ENCODE results near the gene TMCO2. TPM values are rescaled to one million over a fixed set of nuclear protein-coding genes. Genes with fewer than 3 reads are reported as not detected.

TMCO2 gene
- total and polyA plus RNA-seq, 2 experiments from 2014 or later = not detected

DNA sequence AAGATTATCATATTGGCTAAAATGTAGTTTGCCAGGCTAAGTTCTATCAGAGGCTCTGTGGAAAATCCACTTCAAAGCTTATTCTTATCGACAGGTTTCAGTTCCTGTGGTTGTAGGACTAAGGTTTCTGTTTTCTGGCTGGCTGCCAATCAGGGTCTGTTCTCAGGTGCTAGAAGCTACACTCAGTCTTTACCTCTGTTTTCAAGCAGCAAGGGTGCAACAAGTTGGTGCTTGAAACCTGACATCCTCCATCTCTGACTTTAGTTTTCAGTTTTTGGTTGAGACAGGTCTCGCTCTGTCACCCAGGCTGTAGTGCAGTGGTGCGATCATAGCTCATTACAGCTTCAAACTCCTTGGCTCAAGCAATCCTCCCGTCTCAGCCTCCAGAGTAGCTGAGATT lies 15.3 kb upstream of the TMCO2 start (continued):
- TF ChIP-seq, protein P1, sequence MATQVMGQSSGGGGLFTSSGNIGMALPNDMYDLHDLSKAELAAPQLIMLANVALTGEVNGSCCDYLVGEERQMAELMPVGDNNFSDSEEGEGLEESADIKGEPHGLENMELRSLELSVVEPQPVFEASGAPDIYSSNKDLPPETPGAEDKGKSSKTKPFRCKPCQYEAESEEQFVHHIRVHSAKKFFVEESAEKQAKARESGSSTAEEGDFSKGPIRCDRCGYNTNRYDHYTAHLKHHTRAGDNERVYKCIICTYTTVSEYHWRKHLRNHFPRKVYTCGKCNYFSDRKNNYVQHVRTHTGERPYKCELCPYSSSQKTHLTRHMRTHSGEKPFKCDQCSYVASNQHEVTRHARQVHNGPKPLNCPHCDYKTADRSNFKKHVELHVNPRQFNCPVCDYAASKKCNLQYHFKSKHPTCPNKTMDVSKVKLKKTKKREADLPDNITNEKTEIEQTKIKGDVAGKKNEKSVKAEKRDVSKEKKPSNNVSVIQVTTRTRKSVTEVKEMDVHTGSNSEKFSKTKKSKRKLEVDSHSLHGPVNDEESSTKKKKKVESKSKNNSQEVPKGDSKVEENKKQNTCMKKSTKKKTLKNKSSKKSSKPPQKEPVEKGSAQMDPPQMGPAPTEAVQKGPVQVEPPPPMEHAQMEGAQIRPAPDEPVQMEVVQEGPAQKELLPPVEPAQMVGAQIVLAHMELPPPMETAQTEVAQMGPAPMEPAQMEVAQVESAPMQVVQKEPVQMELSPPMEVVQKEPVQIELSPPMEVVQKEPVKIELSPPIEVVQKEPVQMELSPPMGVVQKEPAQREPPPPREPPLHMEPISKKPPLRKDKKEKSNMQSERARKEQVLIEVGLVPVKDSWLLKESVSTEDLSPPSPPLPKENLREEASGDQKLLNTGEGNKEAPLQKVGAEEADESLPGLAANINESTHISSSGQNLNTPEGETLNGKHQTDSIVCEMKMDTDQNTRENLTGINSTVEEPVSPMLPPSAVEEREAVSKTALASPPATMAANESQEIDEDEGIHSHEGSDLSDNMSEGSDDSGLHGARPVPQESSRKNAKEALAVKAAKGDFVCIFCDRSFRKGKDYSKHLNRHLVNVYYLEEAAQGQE (IDR thresholded peaks at IDR 0.05; ENCODE audit: unreplicated experiment) = no peak
- TF ChIP-seq JUNB (IDR thresholded peaks at IDR 0.05; ENCODE audit: unreplicated experiment) (no peak), NANOG (IDR thresholded peaks at IDR 0.05; ENCODE audit: borderline replicate concordance) (no peak), CREB1 (CRISPR knock-in tag; IDR thresholded peaks at IDR 0.05; ENCODE audit: low read depth) (no peak), STAT1 (IDR thresholded peaks at IDR 0.05; ENCODE audit: unreplicated experiment) (no peak), ZNF114 (CRISPR knock-in tag; IDR thresholded peaks at IDR 0.05) (no peak), EZH2 (IDR thresholded peaks at IDR 0.05; ENCODE audit: low read depth, unreplicated experiment) (no peak), EZH2phosphoT487 (IDR thresholded peaks at IDR 0.05; ENCODE audit: unreplicated experiment) (no peak)
- TF ChIP-seq, protein P2, sequence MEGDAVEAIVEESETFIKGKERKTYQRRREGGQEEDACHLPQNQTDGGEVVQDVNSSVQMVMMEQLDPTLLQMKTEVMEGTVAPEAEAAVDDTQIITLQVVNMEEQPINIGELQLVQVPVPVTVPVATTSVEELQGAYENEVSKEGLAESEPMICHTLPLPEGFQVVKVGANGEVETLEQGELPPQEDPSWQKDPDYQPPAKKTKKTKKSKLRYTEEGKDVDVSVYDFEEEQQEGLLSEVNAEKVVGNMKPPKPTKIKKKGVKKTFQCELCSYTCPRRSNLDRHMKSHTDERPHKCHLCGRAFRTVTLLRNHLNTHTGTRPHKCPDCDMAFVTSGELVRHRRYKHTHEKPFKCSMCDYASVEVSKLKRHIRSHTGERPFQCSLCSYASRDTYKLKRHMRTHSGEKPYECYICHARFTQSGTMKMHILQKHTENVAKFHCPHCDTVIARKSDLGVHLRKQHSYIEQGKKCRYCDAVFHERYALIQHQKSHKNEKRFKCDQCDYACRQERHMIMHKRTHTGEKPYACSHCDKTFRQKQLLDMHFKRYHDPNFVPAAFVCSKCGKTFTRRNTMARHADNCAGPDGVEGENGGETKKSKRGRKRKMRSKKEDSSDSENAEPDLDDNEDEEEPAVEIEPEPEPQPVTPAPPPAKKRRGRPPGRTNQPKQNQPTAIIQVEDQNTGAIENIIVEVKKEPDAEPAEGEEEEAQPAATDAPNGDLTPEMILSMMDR (conservative IDR thresholded peaks at IDR 0.05; ENCODE audit: low read depth in 2 of 2) = no peak
- TF ChIP-seq, protein P3, sequence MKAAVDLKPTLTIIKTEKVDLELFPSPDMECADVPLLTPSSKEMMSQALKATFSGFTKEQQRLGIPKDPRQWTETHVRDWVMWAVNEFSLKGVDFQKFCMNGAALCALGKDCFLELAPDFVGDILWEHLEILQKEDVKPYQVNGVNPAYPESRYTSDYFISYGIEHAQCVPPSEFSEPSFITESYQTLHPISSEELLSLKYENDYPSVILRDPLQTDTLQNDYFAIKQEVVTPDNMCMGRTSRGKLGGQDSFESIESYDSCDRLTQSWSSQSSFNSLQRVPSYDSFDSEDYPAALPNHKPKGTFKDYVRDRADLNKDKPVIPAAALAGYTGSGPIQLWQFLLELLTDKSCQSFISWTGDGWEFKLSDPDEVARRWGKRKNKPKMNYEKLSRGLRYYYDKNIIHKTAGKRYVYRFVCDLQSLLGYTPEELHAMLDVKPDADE (IDR thresholded peaks at IDR 0.05) = no peak

DNA sequence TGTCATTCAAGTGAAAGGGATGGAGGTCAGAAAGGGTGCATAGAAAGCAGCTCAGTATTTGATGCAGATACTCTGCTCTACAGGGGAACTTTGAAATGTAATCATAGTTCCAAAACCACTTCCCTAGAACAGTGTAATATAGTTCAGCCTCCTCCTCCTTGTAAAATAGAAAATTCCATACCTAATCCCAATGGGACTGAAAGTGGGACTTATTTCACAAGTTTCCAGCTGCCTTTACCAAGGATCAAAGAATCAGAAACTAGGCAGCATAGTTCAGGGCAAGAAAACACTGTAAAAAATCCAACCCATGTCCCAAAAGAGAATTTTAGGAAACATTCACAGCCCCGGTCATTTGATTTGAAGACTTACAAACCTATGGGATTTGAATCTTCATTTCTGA lies 8.1 kb upstream of the TMCO2 start:
- ATAC-seq = no peak
- TF ChIP-seq ZNF331 (CRISPR knock-in tag; IDR thresholded peaks at IDR 0.05; ENCODE audit: low read depth) (no peak), ZNF114 (CRISPR knock-in tag; IDR thresholded peaks at IDR 0.05) (no peak)
- TF ChIP-seq, protein P4, sequence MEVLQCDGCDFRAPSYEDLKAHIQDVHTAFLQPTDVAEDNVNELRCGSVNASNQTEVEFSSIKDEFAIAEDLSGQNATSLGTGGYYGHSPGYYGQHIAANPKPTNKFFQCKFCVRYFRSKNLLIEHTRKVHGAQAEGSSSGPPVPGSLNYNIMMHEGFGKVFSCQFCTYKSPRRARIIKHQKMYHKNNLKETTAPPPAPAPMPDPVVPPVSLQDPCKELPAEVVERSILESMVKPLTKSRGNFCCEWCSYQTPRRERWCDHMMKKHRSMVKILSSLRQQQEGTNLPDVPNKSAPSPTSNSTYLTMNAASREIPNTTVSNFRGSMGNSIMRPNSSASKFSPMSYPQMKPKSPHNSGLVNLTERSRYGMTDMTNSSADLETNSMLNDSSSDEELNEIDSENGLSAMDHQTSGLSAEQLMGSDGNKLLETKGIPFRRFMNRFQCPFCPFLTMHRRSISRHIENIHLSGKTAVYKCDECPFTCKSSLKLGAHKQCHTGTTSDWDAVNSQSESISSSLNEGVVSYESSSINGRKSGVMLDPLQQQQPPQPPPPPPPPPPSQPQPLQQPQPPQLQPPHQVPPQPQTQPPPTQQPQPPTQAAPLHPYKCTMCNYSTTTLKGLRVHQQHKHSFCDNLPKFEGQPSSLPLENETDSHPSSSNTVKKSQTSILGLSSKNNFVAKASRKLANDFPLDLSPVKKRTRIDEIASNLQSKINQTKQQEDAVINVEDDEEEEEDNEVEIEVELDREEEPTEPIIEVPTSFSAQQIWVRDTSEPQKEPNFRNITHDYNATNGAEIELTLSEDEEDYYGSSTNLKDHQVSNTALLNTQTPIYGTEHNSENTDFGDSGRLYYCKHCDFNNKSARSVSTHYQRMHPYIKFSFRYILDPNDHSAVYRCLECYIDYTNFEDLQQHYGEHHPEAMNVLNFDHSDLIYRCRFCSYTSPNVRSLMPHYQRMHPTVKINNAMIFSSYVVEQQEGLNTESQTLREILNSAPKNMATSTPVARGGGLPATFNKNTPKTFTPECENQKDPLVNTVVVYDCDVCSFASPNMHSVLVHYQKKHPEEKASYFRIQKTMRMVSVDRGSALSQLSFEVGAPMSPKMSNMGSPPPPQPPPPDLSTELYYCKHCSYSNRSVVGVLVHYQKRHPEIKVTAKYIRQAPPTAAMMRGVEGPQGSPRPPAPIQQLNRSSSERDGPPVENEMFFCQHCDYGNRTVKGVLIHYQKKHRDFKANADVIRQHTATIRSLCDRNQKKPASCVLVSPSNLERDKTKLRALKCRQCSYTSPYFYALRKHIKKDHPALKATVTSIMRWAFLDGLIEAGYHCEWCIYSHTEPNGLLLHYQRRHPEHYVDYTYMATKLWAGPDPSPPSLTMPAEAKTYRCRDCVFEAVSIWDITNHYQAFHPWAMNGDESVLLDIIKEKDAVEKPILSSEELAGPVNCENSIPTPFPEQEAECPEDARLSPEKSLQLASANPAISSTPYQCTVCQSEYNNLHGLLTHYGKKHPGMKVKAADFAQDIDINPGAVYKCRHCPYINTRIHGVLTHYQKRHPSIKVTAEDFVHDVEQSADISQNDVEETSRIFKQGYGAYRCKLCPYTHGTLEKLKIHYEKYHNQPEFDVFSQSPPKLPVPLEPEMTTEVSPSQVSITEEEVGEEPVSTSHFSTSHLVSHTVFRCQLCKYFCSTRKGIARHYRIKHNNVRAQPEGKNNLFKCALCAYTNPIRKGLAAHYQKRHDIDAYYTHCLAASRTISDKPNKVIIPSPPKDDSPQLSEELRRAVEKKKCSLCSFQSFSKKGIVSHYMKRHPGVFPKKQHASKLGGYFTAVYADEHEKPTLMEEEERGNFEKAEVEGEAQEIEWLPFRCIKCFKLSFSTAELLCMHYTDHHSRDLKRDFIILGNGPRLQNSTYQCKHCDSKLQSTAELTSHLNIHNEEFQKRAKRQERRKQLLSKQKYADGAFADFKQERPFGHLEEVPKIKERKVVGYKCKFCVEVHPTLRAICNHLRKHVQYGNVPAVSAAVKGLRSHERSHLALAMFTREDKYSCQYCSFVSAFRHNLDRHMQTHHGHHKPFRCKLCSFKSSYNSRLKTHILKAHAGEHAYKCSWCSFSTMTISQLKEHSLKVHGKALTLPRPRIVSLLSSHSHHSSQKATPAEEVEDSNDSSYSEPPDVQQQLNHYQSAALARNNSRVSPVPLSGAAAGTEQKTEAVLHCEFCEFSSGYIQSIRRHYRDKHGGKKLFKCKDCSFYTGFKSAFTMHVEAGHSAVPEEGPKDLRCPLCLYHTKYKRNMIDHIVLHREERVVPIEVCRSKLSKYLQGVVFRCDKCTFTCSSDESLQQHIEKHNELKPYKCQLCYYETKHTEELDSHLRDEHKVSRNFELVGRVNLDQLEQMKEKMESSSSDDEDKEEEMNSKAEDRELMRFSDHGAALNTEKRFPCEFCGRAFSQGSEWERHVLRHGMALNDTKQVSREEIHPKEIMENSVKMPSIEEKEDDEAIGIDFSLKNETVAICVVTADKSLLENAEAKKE (CRISPR knock-in tag; IDR thresholded peaks at IDR 0.05) = no peak

More for the DNA sequence above, 8.1 kb upstream of the TMCO2 start:
- no peak overlapping the region for H3K4me2 ChIP-seq
- Mint-ChIP-seq H3K9me3 (no peaks in the 10 kb centered on the region), H3K27me3 (ENCODE audit: insufficient read depth, low read depth, poor library complexity) (no peaks in the 10 kb centered on the region), H3K27ac (no peak overlapping the region), H3K4me1 (no peaks in the 10 kb centered on the region), H3K36me3 (ENCODE audit: low read depth) (peaks cover 26% of the 10 kb centered on the region), H3K4me3 (no peak overlapping the region)
- no peaks in the 10 kb centered on the region for H3K9me2 ChIP-seq (ENCODE audit: insufficient read depth)
- no peak overlapping the region for H3K4me3 ChIP-seq
- H3K27me3 ChIP-seq (ENCODE audit: insufficient read depth) = no peaks in the 10 kb centered on the region
- peaks cover 9% of the 10 kb centered on the region; the same call in 1 of the 2 replicates for H4K20me1 ChIP-seq (replicated peaks; ENCODE audit: insufficient read depth)
- no peak overlapping the region for H2AFZ ChIP-seq
- no peaks in the 10 kb centered on the region for H3K4me1 ChIP-seq (ENCODE audit: insufficient read depth)
- H3K27ac ChIP-seq (ENCODE audit: low read depth) = no peak overlapping the region
- H3K36me3 ChIP-seq (ENCODE audit: insufficient read depth) = peaks cover 27% of the 10 kb centered on the region; the same call in 1 of the 2 replicates
- DNase-seq (ENCODE audit: low spot score) = no peak
- H3K79me2 ChIP-seq (replicated peaks; ENCODE audit: insufficient read depth) = no peaks in the 10 kb centered on the region
- H3F3A ChIP-seq (replicated peaks; ENCODE audit: low read depth) = no peaks in the 10 kb centered on the region

All from GM23338 (cell line).